Measurements from ENCODE around the gene TRIM33. TPM values are rescaled to one million over a fixed set of nuclear protein-coding genes. Genes with fewer than 3 reads are reported as not detected.
"Not testable (repeated sequence)": the region's sequence is repeated elsewhere in the genome, so short reads cannot be mapped to it uniquely, and the experiment has no call there.

The TRIM33 gene
- total RNA-seq, 3 donors from 2014 or later, result 28.6 to 38.1 (median 35.5) TPM

GRCh38 chr1:114423455-114423854 lies 87.5 kb downstream of the TRIM33 start:
- H3K36me3 ChIP-seq (ENCODE audit: low read depth), result peaks cover 6% of the 10 kb centered on the region
- no peak for ATAC-seq

DNA sequence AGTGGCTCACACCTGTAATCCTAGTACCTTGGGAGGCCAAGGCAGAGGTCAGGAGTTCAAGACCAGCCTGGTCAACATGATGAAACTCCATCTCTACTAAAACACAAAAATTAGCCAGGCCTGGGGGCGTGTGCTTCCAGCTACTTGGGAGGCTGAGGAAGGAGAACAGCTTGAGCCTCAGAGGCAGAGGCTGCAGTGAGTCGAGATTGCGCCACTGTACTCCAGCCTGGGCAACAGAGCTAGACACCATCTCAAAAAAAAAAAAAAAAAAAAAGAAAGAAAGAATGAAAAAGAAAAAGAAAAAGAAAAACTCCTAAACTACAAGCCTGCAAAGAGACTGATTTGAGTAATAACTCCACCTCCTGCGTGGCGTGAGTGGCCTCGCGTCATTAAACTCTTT lies 92.1 kb downstream of the TRIM33 start:
- ATAC-seq; H3K9me3 ChIP-seq; H3K4me3 ChIP-seq; H3K4me1 ChIP-seq (ENCODE audit: low read depth); intact Hi-C loops (cut with DNase I, micrococcal nuclease); H3K36me3 ChIP-seq (ENCODE audit: low read depth); DNase-seq: not testable (repeated sequence)

More at GRCh38 chr1:114423455-114423854, 87.5 kb downstream of the TRIM33 start:
- TF ChIP-seq, protein P1, sequence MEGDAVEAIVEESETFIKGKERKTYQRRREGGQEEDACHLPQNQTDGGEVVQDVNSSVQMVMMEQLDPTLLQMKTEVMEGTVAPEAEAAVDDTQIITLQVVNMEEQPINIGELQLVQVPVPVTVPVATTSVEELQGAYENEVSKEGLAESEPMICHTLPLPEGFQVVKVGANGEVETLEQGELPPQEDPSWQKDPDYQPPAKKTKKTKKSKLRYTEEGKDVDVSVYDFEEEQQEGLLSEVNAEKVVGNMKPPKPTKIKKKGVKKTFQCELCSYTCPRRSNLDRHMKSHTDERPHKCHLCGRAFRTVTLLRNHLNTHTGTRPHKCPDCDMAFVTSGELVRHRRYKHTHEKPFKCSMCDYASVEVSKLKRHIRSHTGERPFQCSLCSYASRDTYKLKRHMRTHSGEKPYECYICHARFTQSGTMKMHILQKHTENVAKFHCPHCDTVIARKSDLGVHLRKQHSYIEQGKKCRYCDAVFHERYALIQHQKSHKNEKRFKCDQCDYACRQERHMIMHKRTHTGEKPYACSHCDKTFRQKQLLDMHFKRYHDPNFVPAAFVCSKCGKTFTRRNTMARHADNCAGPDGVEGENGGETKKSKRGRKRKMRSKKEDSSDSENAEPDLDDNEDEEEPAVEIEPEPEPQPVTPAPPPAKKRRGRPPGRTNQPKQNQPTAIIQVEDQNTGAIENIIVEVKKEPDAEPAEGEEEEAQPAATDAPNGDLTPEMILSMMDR (IDR thresholded peaks at IDR 0.05), result no peak
- Histone ChIP-seq H3K9me3 (no peaks in the 10 kb centered on the region), H3K4me3 (no peak overlapping the region), H3K4me1 (ENCODE audit: low read depth) (no peaks in the 10 kb centered on the region)
- intact Hi-C loops (cut with DNase I, micrococcal nuclease), result no loop called here
- no peak for DNase-seq

- Histone ChIP-seq H3K4me3 (no peak overlapping the region), H3K4me1 (ENCODE audit: low read depth) (no peaks in the 10 kb centered on the region), H3K36me3 (ENCODE audit: low read depth) (no peaks in the 10 kb centered on the region), H3K9me3 (no peaks in the 10 kb centered on the region)
- intact Hi-C loops (cut with DNase I, micrococcal nuclease), result no loop called here
- TF ChIP-seq, protein P1 (IDR thresholded peaks at IDR 0.05), result no peak
- ATAC-seq, result no peak
- DNase-seq, result no peak
Measured at GRCh38 chr1:114397601-114398000, 113.4 kb downstream of the TRIM33 start.

DNA sequence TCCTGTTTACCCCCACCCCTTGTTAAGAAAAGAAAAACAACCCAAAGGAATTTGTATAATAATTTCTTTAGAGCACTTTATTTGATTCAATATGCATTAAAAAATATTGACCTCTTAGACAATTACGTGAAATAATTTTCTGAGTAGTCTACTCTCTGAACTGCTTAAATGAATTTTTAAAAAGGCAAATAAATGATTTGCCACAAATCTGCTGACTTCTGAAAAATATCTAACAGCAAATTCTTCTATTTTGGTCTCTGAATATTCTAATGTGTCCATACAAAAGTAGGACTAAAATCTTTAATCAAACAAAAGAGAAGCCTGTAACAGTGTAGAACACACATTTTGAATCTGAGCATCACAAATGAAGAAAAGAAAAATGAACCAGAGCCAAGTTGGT lies 115.1 kb downstream of the TRIM33 start:
- ATAC-seq (no peak), DNase-seq (no peak)
- intact Hi-C loops (cut with DNase I, micrococcal nuclease), result no loop called here
- Histone ChIP-seq H3K36me3 (ENCODE audit: low read depth) (no peaks in the 10 kb centered on the region), H3K9me3 (no peaks in the 10 kb centered on the region), H3K4me3 (no peak overlapping the region), H3K4me1 (ENCODE audit: low read depth) (no peaks in the 10 kb centered on the region)
- TF ChIP-seq, protein P1 (IDR thresholded peaks at IDR 0.05), result no peak

- Histone ChIP-seq H3K4me1 (ENCODE audit: low read depth) (no peaks in the 10 kb centered on the region), H3K4me3 (no peak overlapping the region), H3K36me3 (ENCODE audit: low read depth) (no peaks in the 10 kb centered on the region), H3K9me3 (peaks cover 4% of the 10 kb centered on the region)
- no peak for DNase-seq
- TF ChIP-seq, protein P1 (IDR thresholded peaks at IDR 0.05), result no peak
- intact Hi-C loops (cut with DNase I, micrococcal nuclease), result no loop called here
- no peak for ATAC-seq
Measured at GRCh38 chr1:114390960-114391359, 120.0 kb downstream of the TRIM33 start.

GRCh38 chr1:114390361-114390760 lies 120.6 kb downstream of the TRIM33 start:
- no peak for ATAC-seq
- intact Hi-C loops (cut with DNase I, micrococcal nuclease), result no loop called here
- TF ChIP-seq, protein P1 (IDR thresholded peaks at IDR 0.05), result no peak
- Histone ChIP-seq H3K36me3 (ENCODE audit: low read depth) (no peaks in the 10 kb centered on the region), H3K4me3 (no peak overlapping the region), H3K4me1 (ENCODE audit: low read depth) (no peaks in the 10 kb centered on the region), H3K9me3 (peaks cover 5% of the 10 kb centered on the region)
- DNase-seq, result no peak
